GM23338 (cell line): ENCODE data around the gene RALY. TPM values are rescaled to one million over a fixed set of nuclear protein-coding genes. Genes with fewer than 3 reads are reported as not detected.

Experiments
- ATAC-seq: fragments of 200-7000 bp; cut with Tn5 transposase; 3 replicates; pipeline ENCODE4 v1.9.1; 2020
- DNase-seq: peaks from one replicate; pipeline ENCODE4 v3.0.0-alpha.2; 2015; ENCODE audit warnings: low spot score
- H2AFZ ChIP-seq: fragments of 200-600 bp; sonication (generic); 2 replicates; pipeline ENCODE4 v1.8.0; 2016; ENCODE audit warnings: antibody characterized with exemption, mild to moderate bottlenecking, moderate library complexity
- H3F3A ChIP-seq: fragments of 200-600 bp; sonication (generic); replicated peaks from 2 replicates; pipeline ENCODE4 v1.8.0; 2017; ENCODE audit warnings: antibody characterized with exemption, mixed run types, low read depth
- H3K27ac ChIP-seq: fragments of 200-600 bp; sonication (generic); 2 replicates; pipeline ENCODE4 v1.6.1; 2016; ENCODE audit warnings: low read depth
- H3K27me3 ChIP-seq: fragments of 200-600 bp; sonication (generic); 2 replicates; pipeline ENCODE4 v1.8.0; 2016; ENCODE audit warnings: mild to moderate bottlenecking, mixed run types, moderate library complexity; ENCODE audit not compliant: insufficient read depth
- H3K36me3 ChIP-seq: fragments of 200-600 bp; sonication (generic); 2 replicates; pipeline ENCODE4 v1.8.0; 2016; ENCODE audit warnings: mild to moderate bottlenecking; ENCODE audit not compliant: insufficient read depth
- H3K4me1 ChIP-seq: fragments of 200-600 bp; sonication (generic); 2 replicates; pipeline ENCODE4 v1.8.0; 2016; ENCODE audit warnings: mild to moderate bottlenecking, moderate library complexity; ENCODE audit not compliant: insufficient read depth
- H3K4me2 ChIP-seq: fragments of 200-600 bp; sonication (generic); 2 replicates; pipeline ENCODE4 v1.7.1; 2017; ENCODE audit warnings: mixed run types
- H3K4me3 ChIP-seq: fragments of 200-600 bp; sonication (generic); 2 replicates; pipeline ENCODE4 v1.6.1; 2016; ENCODE audit warnings: mixed run types
- H3K79me2 ChIP-seq: fragments of 200-600 bp; sonication (generic); replicated peaks from 2 replicates; pipeline ENCODE4 v1.8.0; 2017; ENCODE audit warnings: mild to moderate bottlenecking; ENCODE audit not compliant: insufficient read depth
- H3K9me2 ChIP-seq: fragments of 200-600 bp; sonication (generic); 2 replicates; pipeline ENCODE4 v1.8.0; 2017; ENCODE audit not compliant: insufficient read depth
- H4K20me1 ChIP-seq: fragments of 200-600 bp; sonication (generic); replicated peaks from 2 replicates; pipeline ENCODE4 v1.8.0; 2017; ENCODE audit warnings: mild to moderate bottlenecking; ENCODE audit not compliant: insufficient read depth
- H3K27ac Mint-ChIP-seq: 2 replicates; pipeline ENCODE4 v1.8.0; 2020; ENCODE audit warnings: inconsistent platforms, mild to moderate bottlenecking, moderate library complexity, mixed read lengths
- H3K27me3 Mint-ChIP-seq: 3 replicates; pipeline ENCODE4 v1.8.0; 2022; ENCODE audit warnings: low read depth, mild to moderate bottlenecking, moderate library complexity, mixed read lengths, inconsistent platforms; ENCODE audit not compliant: insufficient read depth, poor library complexity
- H3K36me3 Mint-ChIP-seq: 3 replicates; pipeline ENCODE4 v1.8.0; 2021; ENCODE audit warnings: low read depth, mild to moderate bottlenecking, inconsistent platforms, moderate library complexity, mixed read lengths
- H3K4me1 Mint-ChIP-seq: 3 replicates; pipeline ENCODE4 v1.8.0; 2020; ENCODE audit warnings: mild to moderate bottlenecking, inconsistent platforms, mixed read lengths
- H3K4me3 Mint-ChIP-seq: 3 replicates; pipeline ENCODE4 v1.8.0; 2021; ENCODE audit warnings: moderate library complexity, mild to moderate bottlenecking, inconsistent platforms, mixed read lengths
- H3K9me3 Mint-ChIP-seq: 3 replicates; pipeline ENCODE4 v1.8.0; 2020; ENCODE audit warnings: moderate library complexity, mild to moderate bottlenecking, inconsistent platforms, mixed read lengths
- CREB1 ChIP-seq: fragments of 250-450 bp; sonication (Bioruptor Pico); IDR thresholded peaks from 2 replicates; pipeline ENCODE4 v1.5.0; 2020; ENCODE audit warnings: low read depth, mild to moderate bottlenecking, moderate library complexity
- CTCF ChIP-seq, 2 experiments: fragments of 200-600 bp in 1 of 2; sonication (generic) in 1 of 2; conservative IDR thresholded peaks; 2 replicates each; pipeline versions ENCODE4 v1.5.1 to v1.6.1; 2016 to 2017; ENCODE audit warnings: antibody characterized with exemption in 2 of 2, low read depth in 2 of 2, mild to moderate bottlenecking in 2 of 2, moderate library complexity in 1 of 2
- ETS1 ChIP-seq: IDR thresholded peaks from 2 replicates; pipeline ENCODE4 v1.6.1; 2016; ENCODE audit warnings: antibody characterized with exemption
- EZH2 ChIP-seq: fragments of 200-600 bp; sonication (generic); IDR thresholded peaks from one replicate; pipeline ENCODE4 v1.8.0; 2017; ENCODE audit warnings: antibody characterized with exemption, mild to moderate bottlenecking, low read depth; ENCODE audit not compliant: unreplicated experiment
- EZH2phosphoT487 ChIP-seq: fragments of 200-600 bp; sonication (generic); IDR thresholded peaks from one replicate; pipeline ENCODE4 v1.8.1; 2018; ENCODE audit warnings: antibody characterized with exemption; ENCODE audit not compliant: unreplicated experiment
- JUNB ChIP-seq: IDR thresholded peaks from one replicate; pipeline ENCODE4 v1.6.1; 2016; ENCODE audit warnings: antibody characterized with exemption; ENCODE audit not compliant: unreplicated experiment
- NANOG ChIP-seq: IDR thresholded peaks from 2 replicates; pipeline ENCODE4 v1.6.1; 2016; ENCODE audit warnings: antibody characterized with exemption, borderline replicate concordance
- POLR2AphosphoS5 ChIP-seq: IDR thresholded peaks from 2 replicates; pipeline ENCODE4 v1.6.1; 2016; ENCODE audit warnings: antibody characterized with exemption, low read depth
- REST ChIP-seq: IDR thresholded peaks from one replicate; pipeline ENCODE4 v1.6.1; 2018; ENCODE audit warnings: antibody characterized with exemption; ENCODE audit not compliant: unreplicated experiment
- STAT1 ChIP-seq: IDR thresholded peaks from one replicate; pipeline ENCODE4 v1.6.1; 2016; ENCODE audit warnings: antibody characterized with exemption; ENCODE audit not compliant: unreplicated experiment
- ZNF114 ChIP-seq: fragments of 250-450 bp; sonication (Bioruptor Pico); IDR thresholded peaks from 2 replicates; pipeline ENCODE4 v1.5.0; 2020; ENCODE audit warnings: mild to moderate bottlenecking, moderate library complexity
- ZNF331 ChIP-seq: fragments of 250-450 bp; sonication (Bioruptor Pico); IDR thresholded peaks from 2 replicates; pipeline ENCODE4 v1.5.0; 2020; ENCODE audit warnings: low read depth, mild to moderate bottlenecking, moderate library complexity
- ZNF462 ChIP-seq: fragments of 250-450 bp; sonication (Bioruptor Pico); IDR thresholded peaks from 2 replicates; pipeline ENCODE4 v1.5.0; 2020; ENCODE audit warnings: mild to moderate bottlenecking, moderate library complexity
- polyA plus RNA-seq: library from polyadenylated mRNA; unstranded; fragments of >200 nt; fragmentation: Nextera tagmentation; extraction: Ambion mirVana; gene quantifications from 2 replicates; pipeline ENCODE4 v1.2.1, GENCODE V29; 2016
- total RNA-seq: library from RNA; depleted of rRNA; stranded (reverse); fragments of >200 nt; shearing (Covaris generic); gene quantifications from 2 replicates; pipeline ENCODE4 v1.2.3, GENCODE V29; 2014

Gene RALY
- total and polyA plus RNA-seq, 2 experiments from 2014 or later: 144 to 167 TPM

GRCh38 chr20:34040300-34040995 is 46.7 kb downstream of the RALY start:
- DNase-seq (no peak), ATAC-seq (no peak)
- H4K20me1 ChIP-seq: peaks cover 71% of the 10 kb centered on the region
- no peaks in the 10 kb centered on the region for H3F3A ChIP-seq
- 0 out of 2 replicates have a peak overlapping the region, but pooled peaks have one; percentile 16 for H3K27ac ChIP-seq
- H3K9me3 Mint-ChIP-seq: no peaks in the 10 kb centered on the region
- peaks cover 3% of the 10 kb centered on the region for H3K27me3 Mint-ChIP-seq
- no peak overlapping the region for H3K4me3 ChIP-seq
- no peak overlapping the region for H3K4me2 ChIP-seq
- H3K27ac Mint-ChIP-seq: peak overlapping the region; percentile 43; the same call in 1 of the 2 replicates
- peaks cover 97% of the 10 kb centered on the region for H3K79me2 ChIP-seq
- H3K4me1 Mint-ChIP-seq: peaks cover 33% of the 10 kb centered on the region
- H3K4me3 Mint-ChIP-seq: no peak overlapping the region
- H3K9me2 ChIP-seq: no peaks in the 10 kb centered on the region; the same call in 1 of the 2 replicates
- peaks cover 21% of the 10 kb centered on the region for H3K4me1 ChIP-seq
- H3K27me3 ChIP-seq: no peaks in the 10 kb centered on the region
- no peak for TF ChIP-seq JUNB
- TF ChIP-seq ZNF114 (CRISPR knock-in tag): no peak
- TF ChIP-seq EZH2: no peak
- TF ChIP-seq CREB1 (CRISPR knock-in tag): no peak
- no peak for TF ChIP-seq ZNF462 (CRISPR knock-in tag)
- TF ChIP-seq NANOG: no peak
- TF ChIP-seq EZH2phosphoT487: no peak
- TF ChIP-seq ETS1: no peak
- no peak for TF ChIP-seq STAT1
- no peak for TF ChIP-seq REST
- TF ChIP-seq ZNF331 (CRISPR knock-in tag): no peak
- TF ChIP-seq CTCF (conservative IDR thresholded peaks at IDR 0.05; ENCODE audit: low read depth in 2 of 2): no peak
- TF ChIP-seq POLR2AphosphoS5: no peak
- no peaks in the 10 kb centered on the region for H3K36me3 Mint-ChIP-seq
- no peaks in the 10 kb centered on the region for H3K36me3 ChIP-seq
- H2AFZ ChIP-seq: no peak overlapping the region
